HepG2 (cell line): ENCODE measurements around the gene PXDC1. TPM values are rescaled to one million over a fixed set of nuclear protein-coding genes. Genes with fewer than 3 reads are reported as not detected.

Experiments used
- CCDC6 ChIP-seq: sonication (generic); formaldehyde crosslinking; IDR thresholded peaks from 2 replicates; pipeline ENCODE4 v1.8.1; 2022; ENCODE audit warnings: mild to moderate bottlenecking, missing genetic modification reagents, moderate library complexity
- CENPBD1 ChIP-seq: sonication (generic); formaldehyde crosslinking; IDR thresholded peaks from 2 replicates; pipeline ENCODE4 v1.8.0; 2022; ENCODE audit warnings: missing genetic modification reagents, low read depth, mild to moderate bottlenecking, borderline replicate concordance
- ELF1 ChIP-seq: sonication (generic); formaldehyde crosslinking; IDR thresholded peaks from 2 replicates; pipeline ENCODE4 v1.4.0; 2020; ENCODE audit warnings: missing genetic modification reagents
- ETV5 ChIP-seq: IDR thresholded peaks from 2 replicates; pipeline ENCODE4 v1.6.1; 2018; ENCODE audit warnings: missing biosample characterization, missing genetic modification reagents, inconsistent platforms, borderline replicate concordance
- GATA4 ChIP-seq: sonication (generic); IDR thresholded peaks from 2 replicates; pipeline ENCODE4 v1.6.1; 2016; ENCODE audit warnings: antibody characterized with exemption, low read depth, borderline replicate concordance
- GMEB2 ChIP-seq: IDR thresholded peaks from 2 replicates; pipeline ENCODE4 v1.6.1; 2016; ENCODE audit warnings: missing biosample characterization, missing genetic modification reagents, low read depth
- KDM1A ChIP-seq: IDR thresholded peaks from 2 replicates; pipeline ENCODE4 v1.6.1; 2016; ENCODE audit warnings: missing compliant biosample characterization
- KLF9 ChIP-seq: IDR thresholded peaks from 2 replicates; pipeline ENCODE4 v1.6.1; 2016; ENCODE audit warnings: low read depth
- MAFG ChIP-seq: sonication (generic); formaldehyde crosslinking; IDR thresholded peaks from 2 replicates; pipeline ENCODE4 v1.5.1; 2020; ENCODE audit warnings: mild to moderate bottlenecking, missing genetic modification reagents
- MIXL1 ChIP-seq: IDR thresholded peaks from 2 replicates; pipeline ENCODE4 v1.6.1; 2016
- SP5 ChIP-seq: IDR thresholded peaks from 2 replicates; pipeline ENCODE4 v1.6.1; 2016; ENCODE audit warnings: low read depth, borderline replicate concordance
- THAP9 ChIP-seq: sonication (generic); formaldehyde crosslinking; IDR thresholded peaks from 2 replicates; pipeline ENCODE4; 2020; ENCODE audit warnings: missing genetic modification reagents, mild to moderate bottlenecking, borderline replicate concordance
- ZBTB1 ChIP-seq: sonication (generic); formaldehyde crosslinking; IDR thresholded peaks from 2 replicates; pipeline ENCODE4 v1.4.0; 2020; ENCODE audit warnings: missing genetic modification reagents, borderline replicate concordance
- ZNF207 ChIP-seq: fragments of 450-650 bp; IDR thresholded peaks from 2 replicates; pipeline ENCODE4 v1.6.1; 2016; ENCODE audit warnings: antibody characterized with exemption, borderline replicate concordance
- ZNF354B ChIP-seq: sonication (generic); formaldehyde crosslinking; IDR thresholded peaks from 2 replicates; pipeline ENCODE4 v1.8.0; 2022; ENCODE audit warnings: mild to moderate bottlenecking, missing genetic modification reagents
- ZNF605 ChIP-seq: sonication (generic); formaldehyde crosslinking; IDR thresholded peaks from 2 replicates; pipeline ENCODE4 v1.8.0; 2022; ENCODE audit warnings: mild to moderate bottlenecking, missing genetic modification reagents
- ZNF703 ChIP-seq: sonication (generic); formaldehyde crosslinking; IDR thresholded peaks from 2 replicates; pipeline ENCODE4 v1.5.1; 2020; ENCODE audit warnings: missing genetic modification reagents, mild to moderate bottlenecking, moderate library complexity, borderline replicate concordance
- ZNF713 ChIP-seq: sonication (generic); formaldehyde crosslinking; IDR thresholded peaks from 2 replicates; pipeline ENCODE4 v1.4.0; 2020; ENCODE audit warnings: mild to moderate bottlenecking, missing genetic modification reagents
- ZNF720 ChIP-seq: sonication (generic); formaldehyde crosslinking; IDR thresholded peaks from 2 replicates; pipeline ENCODE4 v1.4.0; 2020; ENCODE audit warnings: missing genetic modification reagents
- ZNF850 ChIP-seq: sonication (generic); formaldehyde crosslinking; conservative IDR thresholded peaks from 2 replicates; pipeline ENCODE4 v1.9.0; 2021; ENCODE audit warnings: mild to moderate bottlenecking, missing genetic modification reagents
- ZSCAN31 ChIP-seq: sonication (generic); formaldehyde crosslinking; IDR thresholded peaks from 2 replicates; pipeline ENCODE4 v1.5.0; 2020; ENCODE audit warnings: low read depth, mild to moderate bottlenecking, missing genetic modification reagents
- polyA plus RNA-seq, 8 experiments: library from polyadenylated mRNA; depleted of rRNA in 3 of 8; stranded (reverse) in 7 of 8; unstranded in 1 of 8; fragments of >200 nt; fragmentation: Illumina TruSeq in 4 of 8; extraction: Trizol in 4 of 8; gene quantifications; 2 replicates each; pipeline versions ENCODE4 v1.2.1 to v1.2.3, GENCODE V29; 2011 to 2016; ENCODE audit warnings: low read depth in 4 of 8, missing spikeins in 1 of 8, mixed read lengths in 1 of 8; ENCODE audit not compliant: insufficient read depth in 1 of 8
- total RNA-seq, 5 experiments: library from RNA; depleted of rRNA; stranded (reverse); fragments of >200 nt; fragmentation: Illumina TruSeq; extraction: Trizol; gene quantifications; 2 replicates each; pipeline ENCODE4 v1.2.3, GENCODE V29; 2016; ENCODE audit warnings: low read depth in 1 of 5
- TF ChIP-seq, protein P1 (sequence below): sonication (generic); formaldehyde crosslinking; IDR thresholded peaks from 2 replicates; pipeline ENCODE4 v1.5.1; 2020; ENCODE audit warnings: mild to moderate bottlenecking, missing genetic modification reagents

Gene PXDC1
- total and polyA plus RNA-seq, 2 of the 13 experiments (the other 11 are each of a cell fraction or from before 2014, with no cell fraction given): 32.4 to 34.7 TPM

DNA sequence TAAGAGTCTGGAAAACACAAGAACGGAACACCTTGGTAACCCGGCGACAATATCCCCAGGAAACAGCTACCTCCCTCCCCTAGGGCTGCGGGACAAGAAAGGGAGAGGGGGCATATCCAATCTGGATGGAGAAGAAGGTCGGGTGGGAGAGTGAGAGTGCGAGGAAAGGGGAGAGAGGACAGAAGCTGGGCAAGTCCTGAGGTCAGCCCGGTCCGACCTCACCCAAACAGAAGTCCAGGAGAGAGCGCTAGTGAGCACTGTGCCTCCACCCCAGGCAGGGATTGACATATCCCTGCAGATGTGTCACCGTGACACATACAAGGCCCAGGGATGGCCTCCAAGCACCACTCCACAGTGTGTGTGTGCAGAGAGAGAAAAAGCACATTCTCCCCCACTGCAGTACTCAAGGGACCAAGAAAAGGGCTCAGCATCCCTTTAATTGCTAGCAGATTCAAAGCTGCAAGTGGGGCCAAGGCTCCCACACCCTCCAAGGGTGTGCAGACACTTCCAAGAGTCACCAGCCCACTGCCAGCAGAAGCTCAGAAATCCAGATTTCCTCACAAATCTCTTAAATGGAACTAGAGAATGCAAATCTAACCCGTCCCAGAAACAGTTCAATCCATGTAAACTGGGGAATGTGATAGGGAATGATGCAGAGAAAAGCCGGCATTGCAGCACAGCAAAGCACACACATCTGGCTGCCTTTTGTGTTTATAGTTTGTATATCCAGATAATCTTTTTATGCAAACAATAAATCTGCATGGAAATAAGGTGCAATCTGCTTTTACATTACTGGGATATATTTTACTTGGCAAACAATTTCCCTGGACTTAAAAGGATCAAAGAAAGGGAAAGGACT is 3.1 kb downstream of the PXDC1 start (continued):
- TF ChIP-seq, protein P1, sequence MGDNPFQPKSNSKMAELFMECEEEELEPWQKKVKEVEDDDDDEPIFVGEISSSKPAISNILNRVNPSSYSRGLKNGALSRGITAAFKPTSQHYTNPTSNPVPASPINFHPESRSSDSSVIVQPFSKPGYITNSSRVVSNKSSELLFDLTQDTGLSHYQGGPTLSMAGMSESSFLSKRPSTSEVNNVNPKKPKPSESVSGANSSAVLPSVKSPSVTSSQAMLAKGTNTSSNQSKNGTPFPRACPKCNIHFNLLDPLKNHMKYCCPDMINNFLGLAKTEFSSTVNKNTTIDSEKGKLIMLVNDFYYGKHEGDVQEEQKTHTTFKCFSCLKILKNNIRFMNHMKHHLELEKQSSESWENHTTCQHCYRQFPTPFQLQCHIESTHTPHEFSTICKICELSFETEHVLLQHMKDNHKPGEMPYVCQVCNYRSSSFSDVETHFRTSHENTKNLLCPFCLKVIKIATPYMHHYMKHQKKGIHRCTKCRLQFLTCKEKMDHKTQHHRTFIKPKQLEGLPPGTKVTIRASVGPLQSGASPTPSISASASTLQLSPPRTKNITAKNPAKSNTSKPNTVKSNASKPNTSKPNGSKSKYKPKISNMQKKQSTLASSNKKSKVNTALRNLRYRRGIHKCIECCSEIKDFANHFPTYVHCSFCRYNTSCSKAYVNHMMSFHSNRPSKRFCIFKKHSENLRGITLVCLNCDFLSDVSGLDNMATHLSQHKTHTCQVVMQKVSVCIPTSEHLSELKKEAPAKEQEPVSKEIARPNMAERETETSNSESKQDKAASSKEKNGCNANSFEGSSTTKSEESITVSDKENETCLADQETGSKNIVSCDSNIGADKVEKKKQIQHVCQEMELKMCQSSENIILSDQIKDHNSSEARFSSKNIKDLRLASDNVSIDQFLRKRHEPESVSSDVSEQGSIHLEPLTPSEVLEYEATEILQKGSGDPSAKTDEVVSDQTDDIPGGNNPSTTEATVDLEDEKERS (CRISPR knock-in tag): 0 out of 2 replicates have a peak, but pooled peaks have one; percentile 37
- no peak for TF ChIP-seq ZBTB1 (CRISPR knock-in tag)
- TF ChIP-seq ZNF713 (CRISPR knock-in tag): no peak
- no peak; the same call in 1 of the 2 replicates for TF ChIP-seq ZNF605 (CRISPR knock-in tag)
- TF ChIP-seq THAP9 (CRISPR knock-in tag): peak; percentile 48; the same call in 1 of the 2 replicates
- no peak for TF ChIP-seq ZNF720 (CRISPR knock-in tag)
- TF ChIP-seq KDM1A (CRISPR knock-in tag): peak; percentile 58; the same call in 1 of the 2 replicates
- TF ChIP-seq GATA4: no peak
- no peak for TF ChIP-seq ZNF850 (CRISPR knock-in tag)
- TF ChIP-seq ZNF703 (CRISPR knock-in tag): no peak
- no peak; the same call in 1 of the 2 replicates for TF ChIP-seq ZSCAN31
- peak; percentile 34; the same call in 1 of the 2 replicates for TF ChIP-seq MIXL1
- no peak for TF ChIP-seq KLF9 (CRISPR knock-in tag)
- TF ChIP-seq CCDC6 (CRISPR knock-in tag): peak; percentile 62; the same call in 1 of the 2 replicates
- TF ChIP-seq ELF1 (CRISPR knock-in tag): no peak
- TF ChIP-seq ZNF207: no peak
- TF ChIP-seq ZNF354B (CRISPR knock-in tag): no peak
- TF ChIP-seq CENPBD1 (CRISPR knock-in tag): no peak
- no peak for TF ChIP-seq GMEB2 (CRISPR knock-in tag)
- TF ChIP-seq SP5: 0 out of 2 replicates have a peak, but pooled peaks have one; percentile 45
- peak; percentile 18; the same call in 1 of the 2 replicates for TF ChIP-seq ETV5
- TF ChIP-seq MAFG (CRISPR knock-in tag): no peak
